ENCODE data around the gene IL12RB1.
"Not testable (repeated sequence)": the region's sequence is repeated elsewhere in the genome, so short reads cannot be mapped to it uniquely, and the experiment has no call there.

IL12RB1 gene

GRCh38 chr19:18055967-18056366 lies 30.8 kb downstream of the IL12RB1 start:
- in situ Hi-C loops (cut with MboI; ENCODE audit: low sequenced_read_pairs): loop anchor here (5.0 to 25.0 kb wide), 2 partner anchors 54 to 119 kb away; partner anchors contain the start of gene CCDC124

DNA sequence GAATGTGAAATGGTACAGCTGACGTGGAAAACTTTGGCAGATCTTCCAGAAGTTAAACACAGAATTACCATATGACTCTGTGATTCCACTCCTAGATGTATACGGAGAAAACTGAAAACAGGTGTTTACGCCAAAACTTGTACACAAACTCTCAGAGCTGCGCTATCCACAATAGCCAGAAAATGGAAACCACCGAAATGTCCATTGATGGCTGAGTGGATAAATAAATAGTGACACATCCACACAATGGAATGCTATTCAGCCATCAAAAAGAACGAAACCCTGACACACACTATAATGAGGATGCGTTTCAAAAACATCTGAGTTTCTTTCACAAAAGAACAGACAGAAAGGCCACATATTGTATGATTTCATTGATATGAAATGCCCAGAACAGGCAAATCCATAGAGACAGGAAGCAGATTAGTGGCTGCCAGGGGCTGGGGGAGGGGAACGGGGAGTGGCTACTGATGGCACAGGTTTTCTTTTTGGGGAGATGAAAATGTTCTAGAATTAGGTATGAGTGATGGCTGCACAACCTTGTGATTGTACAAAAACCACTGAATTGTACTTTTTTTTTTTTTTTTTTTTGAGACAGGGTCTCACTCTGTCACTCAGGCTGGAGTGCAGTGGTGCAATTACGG lies 33.0 kb downstream of the IL12RB1 start:
- in situ Hi-C loops (cut with MboI; ENCODE audit: low sequenced_read_pairs): loop anchor here (25.0 kb wide), 1 partner anchor 116 kb away; the partner anchor contains the start of gene CCDC124

- in situ Hi-C loops (cut with MboI; ENCODE audit: low sequenced_read_pairs): loop anchor here (25.0 kb wide), 1 partner anchor 115 kb away; the partner anchor contains the start of gene CCDC124
Observed at GRCh38 chr19:18051887-18052286, 34.8 kb downstream of the IL12RB1 start.

- in situ Hi-C loops (cut with MboI; ENCODE audit: low sequenced_read_pairs): no loop called here
Observed at GRCh38 chr19:18049385-18049784, 37.3 kb downstream of the IL12RB1 start.

DNA sequence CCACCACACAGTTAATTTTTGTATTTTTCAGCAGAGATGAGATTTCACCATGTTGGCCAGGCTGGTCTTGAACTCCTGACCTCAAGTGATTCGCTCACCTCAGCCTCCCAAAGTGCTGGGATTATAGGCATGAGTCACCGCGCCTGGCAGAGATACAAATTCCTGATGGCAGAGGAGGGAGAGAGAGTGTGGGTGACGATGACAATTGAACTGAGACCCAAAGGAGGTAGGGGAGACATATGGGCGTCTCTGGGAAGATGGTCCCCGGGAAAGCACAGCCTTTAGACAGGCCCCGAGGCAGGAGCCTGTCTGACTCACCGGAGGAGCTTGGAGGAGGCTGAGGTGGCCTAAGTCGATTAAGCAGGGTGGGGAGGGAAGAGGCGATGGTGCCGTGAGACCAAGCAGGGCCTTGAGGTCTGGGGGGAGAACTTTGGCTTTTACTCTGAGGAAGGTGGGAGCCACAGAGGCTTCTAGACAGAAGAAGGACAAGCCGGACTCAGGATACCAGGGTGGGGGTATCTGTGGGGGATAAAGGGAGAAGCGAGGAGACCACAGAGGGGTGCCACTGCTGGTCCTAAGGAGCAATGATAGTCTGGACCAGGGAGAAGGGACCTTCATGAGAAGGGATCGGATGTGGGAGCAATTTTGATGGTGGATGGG lies 40.5 kb downstream of the IL12RB1 start:
- in situ Hi-C loops (cut with MboI; ENCODE audit: low sequenced_read_pairs): no loop called here

- in situ Hi-C loops (cut with MboI; ENCODE audit: low sequenced_read_pairs): no loop called here
Observed at GRCh38 chr19:18045307-18046050, 41.3 kb downstream of the IL12RB1 start.

- in situ Hi-C loops (cut with MboI; ENCODE audit: low sequenced_read_pairs): no loop called here
Observed at GRCh38 chr19:18044825-18045304, 41.9 kb downstream of the IL12RB1 start.

DNA sequence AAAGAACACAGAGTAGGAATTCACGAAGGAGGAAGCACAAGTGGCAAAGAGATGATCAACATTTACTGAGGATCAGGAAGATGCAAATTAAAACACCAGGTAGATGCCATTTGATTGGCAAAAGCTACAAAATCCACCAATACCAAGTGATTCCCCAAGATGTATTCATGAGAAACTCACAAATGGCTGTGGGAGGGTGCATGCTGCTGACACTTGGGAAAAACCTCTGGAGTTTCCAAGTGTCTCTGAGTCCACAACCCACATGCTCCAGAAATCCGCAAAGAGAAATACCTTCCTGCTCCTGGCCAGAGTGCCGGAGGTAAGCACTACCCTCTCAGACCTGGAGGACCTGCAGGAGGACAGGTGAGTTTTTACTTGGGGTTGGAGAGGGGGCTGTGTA lies 43.1 kb downstream of the IL12RB1 start:
- in situ Hi-C loops (cut with MboI; ENCODE audit: low sequenced_read_pairs): no loop called here

DNA sequence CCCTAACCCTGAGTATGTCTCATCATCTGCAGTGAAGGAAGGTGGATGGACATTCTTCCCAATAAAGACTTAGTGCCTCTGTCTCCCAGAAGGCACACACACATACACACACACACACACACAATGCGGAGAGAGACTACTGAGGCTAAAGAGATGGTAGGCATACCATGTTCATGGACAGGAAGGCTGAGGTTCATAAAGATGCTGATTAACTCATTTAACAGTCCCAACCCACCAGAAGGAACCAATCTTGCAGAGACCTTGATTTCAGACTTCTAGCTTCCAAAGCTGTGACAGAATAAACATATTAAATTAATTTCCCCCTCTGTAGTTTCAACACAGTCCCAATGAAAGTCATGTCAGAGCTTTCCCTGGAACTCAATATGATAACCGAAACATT lies 45.7 kb downstream of the IL12RB1 start:
- in situ Hi-C loops (cut with MboI; ENCODE audit: low sequenced_read_pairs): no loop called here

DNA sequence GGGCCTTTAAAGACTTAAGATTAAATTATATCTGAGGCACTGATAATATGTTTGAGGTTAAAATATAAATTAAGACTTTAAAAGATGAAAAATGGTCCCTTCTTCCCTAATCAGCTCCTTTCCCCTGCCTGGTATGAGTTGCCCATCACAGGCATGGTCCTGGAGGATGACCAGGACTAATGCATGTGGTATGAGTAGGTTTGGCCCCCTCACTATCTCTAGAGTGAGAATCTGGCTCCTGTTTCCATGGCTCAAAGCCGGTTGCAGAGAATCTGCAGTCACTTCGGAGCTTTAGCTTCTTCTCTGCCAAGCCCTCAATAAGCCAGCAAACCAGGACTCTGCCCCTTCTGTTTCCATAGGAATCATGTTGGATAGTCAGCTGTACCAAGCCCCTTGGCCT lies 54.6 kb downstream of the IL12RB1 start:
- in situ Hi-C loops (cut with MboI; ENCODE audit: low sequenced_read_pairs): not testable (repeated sequence)

- in situ Hi-C loops (cut with MboI; ENCODE audit: low sequenced_read_pairs): not testable (repeated sequence)
Observed at GRCh38 chr19:18031401-18031800, 55.3 kb downstream of the IL12RB1 start.

DNA sequence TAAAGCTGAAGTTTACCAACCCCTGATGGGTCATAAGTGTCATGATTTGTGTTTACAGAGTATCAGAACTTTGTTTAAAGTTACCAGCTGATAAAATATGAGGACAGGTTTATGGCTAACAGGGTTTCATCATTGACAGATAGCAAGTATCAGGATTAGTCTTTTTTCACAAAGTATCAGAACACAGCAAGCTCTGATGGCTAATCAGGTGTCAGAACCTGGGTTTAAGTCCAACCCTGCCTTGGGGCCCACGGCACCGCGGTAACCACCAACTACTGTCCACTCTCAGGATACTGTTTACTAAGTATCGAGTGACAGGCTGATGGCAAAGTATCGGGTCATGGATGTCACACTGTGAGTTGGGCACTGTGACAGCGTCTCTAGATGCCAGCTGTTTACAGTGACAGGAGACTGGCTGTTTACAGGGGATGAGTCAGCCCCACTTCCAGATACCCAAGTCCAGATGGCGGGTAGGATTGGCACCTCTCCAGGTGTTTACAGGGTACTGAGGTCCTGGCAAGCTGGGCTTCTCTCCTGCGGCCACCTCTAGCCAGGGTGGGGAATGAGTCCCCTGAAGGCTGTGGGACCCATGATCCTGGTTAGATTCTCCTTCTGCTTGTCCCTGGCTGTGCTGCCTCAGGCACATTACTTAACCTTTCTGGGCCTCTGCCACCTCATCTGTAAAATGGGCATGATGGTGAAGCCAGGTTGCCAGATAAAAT lies 57.0 kb downstream of the IL12RB1 start:
- in situ Hi-C loops (cut with MboI; ENCODE audit: low sequenced_read_pairs): no loop called here

DNA sequence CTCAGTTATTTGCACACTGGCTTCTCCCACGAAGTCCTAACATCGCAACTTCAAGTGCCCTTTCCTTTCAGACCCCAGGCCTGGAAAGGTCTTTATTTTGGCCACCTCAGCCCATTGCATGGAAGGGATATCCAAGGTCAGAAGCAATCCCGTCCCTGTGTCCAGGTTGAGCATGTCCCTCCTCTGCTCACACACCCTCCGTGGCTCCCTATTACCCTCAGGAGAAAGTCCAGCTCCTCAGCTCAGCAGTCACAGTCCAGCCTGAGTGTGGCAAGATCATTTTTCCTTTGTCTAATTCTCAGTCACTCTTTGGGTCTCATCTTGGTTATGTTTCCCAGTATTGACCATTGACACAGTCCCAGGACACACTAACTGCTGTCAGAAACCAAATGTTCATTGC lies 59.6 kb downstream of the IL12RB1 start:
- in situ Hi-C loops (cut with MboI; ENCODE audit: low sequenced_read_pairs): no loop called here

DNA sequence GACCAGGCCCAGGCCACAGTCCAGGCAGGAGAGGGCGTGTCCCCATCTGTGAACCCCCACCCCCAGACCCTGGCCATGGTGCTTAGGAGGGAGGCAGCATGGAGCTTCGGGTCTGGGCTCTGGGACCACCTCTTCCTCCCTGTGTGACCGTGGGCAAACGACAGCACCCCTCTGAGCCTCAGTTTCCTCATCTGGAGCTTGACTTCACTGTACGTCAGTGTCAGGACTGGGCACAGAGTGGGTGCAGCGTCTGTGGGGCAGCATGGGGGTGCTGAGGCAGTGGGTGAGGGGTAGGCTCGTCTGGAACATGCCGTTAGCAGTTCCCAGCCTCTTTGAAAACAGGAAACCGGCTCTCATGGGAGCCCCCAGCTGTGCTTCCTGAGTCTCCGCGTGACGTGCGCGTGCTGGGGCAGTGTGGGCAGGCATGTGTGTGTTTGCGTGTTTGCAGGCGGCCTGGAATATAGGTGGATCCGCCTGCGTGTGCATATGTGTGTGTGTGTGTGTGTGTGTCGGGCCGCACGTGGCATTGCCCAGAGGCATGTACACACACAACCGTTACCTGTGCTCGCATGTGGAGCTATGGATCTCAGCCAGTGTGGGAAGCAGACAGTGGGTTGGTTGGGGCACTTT lies 63.0 kb downstream of the IL12RB1 start:
- in situ Hi-C loops (cut with MboI; ENCODE audit: low sequenced_read_pairs): no loop called here

GRCh38 chr19:18021121-18021755 lies 65.5 kb downstream of the IL12RB1 start:
- in situ Hi-C loops (cut with MboI; ENCODE audit: low sequenced_read_pairs): no loop called here

DNA sequence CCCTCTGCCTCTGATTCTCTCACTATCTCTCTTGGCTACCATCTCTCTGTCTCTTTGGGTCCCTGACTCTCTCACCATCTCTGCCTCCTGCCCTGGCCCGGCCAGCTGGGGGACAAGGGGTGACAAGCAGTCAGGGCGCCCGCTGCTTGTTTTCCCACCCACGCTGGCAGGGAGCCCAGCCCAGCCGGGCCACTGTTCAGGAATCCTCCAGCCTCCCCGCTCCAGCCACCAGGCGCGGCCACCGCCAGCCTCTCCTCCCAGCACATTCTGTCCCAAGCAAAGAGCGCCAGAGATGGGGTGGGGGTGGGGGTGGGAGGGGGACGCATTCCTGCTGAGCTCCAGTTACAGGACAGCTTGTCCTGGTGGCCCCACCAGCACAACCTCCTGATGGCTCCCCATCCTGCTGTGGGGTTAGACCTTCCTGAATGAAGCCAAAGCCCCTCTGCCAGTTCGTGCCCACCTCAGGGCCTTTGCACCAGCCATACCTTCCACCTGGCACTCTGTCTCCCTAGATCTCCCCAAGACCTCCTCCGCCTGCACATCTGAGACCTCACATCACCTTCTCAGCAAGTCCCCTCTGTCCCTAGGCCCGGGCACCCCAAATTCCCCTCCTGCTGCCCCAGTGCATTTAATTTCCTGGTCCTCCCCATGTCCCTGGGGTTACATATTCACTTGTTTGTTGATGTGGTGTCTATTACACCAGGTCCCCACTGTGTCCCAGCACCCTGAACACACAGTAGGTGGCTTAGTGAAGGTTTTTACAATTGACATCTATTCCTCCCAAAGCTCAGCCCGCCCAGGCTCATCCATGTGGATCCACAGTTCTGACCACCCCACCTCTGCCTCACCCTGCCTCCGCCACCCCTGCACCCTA lies 66.3 kb downstream of the IL12RB1 start:
- in situ Hi-C loops (cut with MboI; ENCODE audit: low sequenced_read_pairs): no loop called here

GRCh38 chr19:18017275-18018083 lies 69.3 kb downstream of the IL12RB1 start:
- in situ Hi-C loops (cut with MboI; ENCODE audit: low sequenced_read_pairs): no loop called here

DNA sequence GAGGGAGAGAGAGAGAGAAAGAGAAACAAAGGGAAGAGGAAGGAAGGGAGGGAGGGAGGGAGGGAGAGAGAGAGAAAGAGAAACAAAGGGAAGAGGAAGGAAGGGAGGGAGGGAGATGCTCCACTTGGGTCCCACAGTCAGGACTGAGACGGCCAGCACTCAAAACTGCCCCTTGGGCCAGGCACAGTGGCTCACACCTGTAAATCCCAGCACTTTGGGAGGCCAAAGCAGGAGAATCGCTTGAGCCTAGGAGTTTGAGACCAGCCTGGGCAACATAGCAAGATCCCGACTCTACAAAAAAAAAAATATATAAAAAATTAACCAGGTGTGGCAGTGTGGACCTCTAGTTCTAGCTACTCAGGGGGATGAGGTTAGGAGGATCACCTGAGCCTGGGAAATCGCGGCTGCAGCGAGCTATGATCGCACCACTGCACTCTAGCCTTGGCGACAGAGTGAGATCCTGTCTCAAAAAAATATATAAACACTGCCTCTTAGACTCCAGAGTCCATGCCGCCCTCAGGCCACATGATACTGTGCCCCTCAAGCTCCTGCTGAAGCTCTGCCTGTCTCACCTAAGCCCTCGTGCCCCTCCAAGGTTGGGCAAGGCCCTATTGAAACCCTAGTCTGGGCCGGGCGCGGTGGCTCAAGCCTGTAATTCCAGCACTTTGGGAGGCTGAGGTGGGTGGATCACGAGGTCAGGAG lies 70.4 kb downstream of the IL12RB1 start:
- in situ Hi-C loops (cut with MboI; ENCODE audit: low sequenced_read_pairs): no loop called here

All from HL-60/S4 (cell line).